Epithelial cell of proximal tubule (primary cell): ENCODE results near the gene OR9K2. TPM values are rescaled to one million over a fixed set of nuclear protein-coding genes. Genes with fewer than 3 reads are reported as not detected.
"Not testable (repeated sequence)": the region's sequence is repeated elsewhere in the genome, so short reads cannot be mapped to it uniquely, and the experiment has no call there.

Source experiments
- DNase-seq: peaks from one replicate; pipeline ENCODE4 v3.0.0-alpha.2; 2011; ENCODE audit warnings: low read depth
- H3K4me3 ChIP-seq: 2 replicates; pipeline ENCODE4 v1.5.1; 2011; ENCODE audit warnings: low read depth, mild to moderate bottlenecking, low read length
- CTCF ChIP-seq: conservative IDR thresholded peaks from 2 replicates; pipeline ENCODE4 v1.5.1; 2012; ENCODE audit warnings: low read depth, mild to moderate bottlenecking, low read length
- total RNA-seq: library from RNA; depleted of rRNA; stranded (reverse); fragments of >200 nt; gene quantifications from 2 replicates; pipeline ENCODE4 v1.2.3, GENCODE V29; 2015

Gene OR9K2
- total RNA-seq, result not detected in 2 replicates

GRCh38 chr12:55126106-55126505, at the start of gene OR9K2:
Gene OR9K2 (plus strand): TSS chr12:55126406. CDS start chr12:55129835, 3,429 bp downstream.
- TF ChIP-seq CTCF, result no peak

GRCh38 chr12:55092579-55092978, 33.6 kb upstream of the OR9K2 start:
- DNase-seq, result no peak
- H3K4me3 ChIP-seq, result no peak overlapping the region
- TF ChIP-seq CTCF, result peak; percentile 6

More at GRCh38 chr12:55126106-55126505, at the start of gene OR9K2:
- H3K4me3 ChIP-seq, result no peak within 1 kb of the TSS
- DNase-seq, result no peak

- no peak for DNase-seq
- TF ChIP-seq CTCF, result no peak
- no peak overlapping the region for H3K4me3 ChIP-seq
Observed at GRCh38 chr12:55112378-55112875, 13.8 kb upstream of the OR9K2 start.

- TF ChIP-seq CTCF, result no peak
- H3K4me3 ChIP-seq, result no peak overlapping the region
- no peak for DNase-seq
Observed at GRCh38 chr12:55116152-55116551, 10.1 kb upstream of the OR9K2 start.

GRCh38 chr12:55132816-55133215, 6.6 kb downstream of the OR9K2 start:
- TF ChIP-seq CTCF, result peak; percentile 5
- H3K4me3 ChIP-seq, result no peak overlapping the region
- no peak for DNase-seq

- TF ChIP-seq CTCF, result peak; percentile 81
- H3K4me3 ChIP-seq, result no peak overlapping the region
Observed at GRCh38 chr12:55142669-55143565, 16.7 kb downstream of the OR9K2 start.

GRCh38 chr12:55143566-55143870, 17.3 kb downstream of the OR9K2 start:
- H3K4me3 ChIP-seq, result no peak overlapping the region
- TF ChIP-seq CTCF, result no peak
- no peak for DNase-seq

More at GRCh38 chr12:55142669-55143565, 16.7 kb downstream of the OR9K2 start:
- DNase-seq, result peak; percentile 1

- H3K4me3 ChIP-seq, DNase-seq: not testable (repeated sequence)
Observed at GRCh38 chr12:55167010-55167640, 40.9 kb downstream of the OR9K2 start.
